Testis (tissue), 2 donors: Measurements from ENCODE around the gene COL25A1.

Experiments used
- CTCF ChIP-seq, 3 experiments: fragments of 450-650 bp in 2 of 3; fragments of 200-600 bp in 1 of 3; sonication (generic) in 1 of 3; IDR thresholded peaks; one replicate each; pipeline ENCODE4 v1.5.1; 2016 to 2019; ENCODE audit warnings: antibody characterized with exemption in 3 of 3, mild to moderate bottlenecking in 2 of 3, moderate library complexity in 1 of 3
- POLR2A ChIP-seq: fragments of 450-650 bp; IDR thresholded peaks from one replicate; pipeline ENCODE4 v1.6.1; 2017; ENCODE audit warnings: antibody characterized with exemption, mild to moderate bottlenecking, moderate library complexity

- TF ChIP-seq CTCF (IDR thresholded peaks at IDR 0.05) (no peak), POLR2A (no peak)
These were observed 229.9 kb downstream of the COL25A1 start for GRCh38 chr4:109072595-109072994.
